ENCODE results near the gene ATP11A. TPM values are rescaled to one million over a fixed set of nuclear protein-coding genes. Genes with fewer than 3 reads are reported as not detected.
"Not testable (repeated sequence)": the region's sequence is repeated elsewhere in the genome, so short reads cannot be mapped to it uniquely, and the experiment has no call there.

Gene ATP11A
- total RNA-seq, 1 experiment from 2014 or later: 2.5 TPM

DNA sequence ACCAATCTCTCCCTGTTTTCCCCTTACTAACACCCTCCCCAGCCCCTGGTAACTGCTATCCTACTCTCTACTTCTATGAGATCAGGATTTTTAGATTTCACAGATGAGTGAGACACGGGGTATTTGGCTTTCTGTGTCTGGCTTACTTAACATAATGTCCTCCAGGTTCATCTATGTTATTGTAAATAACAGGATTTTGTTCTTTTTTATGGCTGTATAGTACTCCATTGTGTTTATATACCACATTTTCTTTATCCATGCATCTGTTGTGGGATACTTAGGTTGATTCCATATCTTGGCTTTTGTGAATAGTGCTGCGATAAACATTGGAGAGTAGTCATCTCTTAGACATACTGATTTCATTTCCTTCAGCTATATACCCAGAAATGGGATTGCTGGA is 28.5 kb upstream of the ATP11A start:
- Histone ChIP-seq H3K9me3 (no peaks in the 10 kb centered on the region), H3K27me3 (no peaks in the 10 kb centered on the region), H3K36me3 (no peaks in the 10 kb centered on the region), H3K4me3 (no peak overlapping the region)
- no peak for DNase-seq

DNA sequence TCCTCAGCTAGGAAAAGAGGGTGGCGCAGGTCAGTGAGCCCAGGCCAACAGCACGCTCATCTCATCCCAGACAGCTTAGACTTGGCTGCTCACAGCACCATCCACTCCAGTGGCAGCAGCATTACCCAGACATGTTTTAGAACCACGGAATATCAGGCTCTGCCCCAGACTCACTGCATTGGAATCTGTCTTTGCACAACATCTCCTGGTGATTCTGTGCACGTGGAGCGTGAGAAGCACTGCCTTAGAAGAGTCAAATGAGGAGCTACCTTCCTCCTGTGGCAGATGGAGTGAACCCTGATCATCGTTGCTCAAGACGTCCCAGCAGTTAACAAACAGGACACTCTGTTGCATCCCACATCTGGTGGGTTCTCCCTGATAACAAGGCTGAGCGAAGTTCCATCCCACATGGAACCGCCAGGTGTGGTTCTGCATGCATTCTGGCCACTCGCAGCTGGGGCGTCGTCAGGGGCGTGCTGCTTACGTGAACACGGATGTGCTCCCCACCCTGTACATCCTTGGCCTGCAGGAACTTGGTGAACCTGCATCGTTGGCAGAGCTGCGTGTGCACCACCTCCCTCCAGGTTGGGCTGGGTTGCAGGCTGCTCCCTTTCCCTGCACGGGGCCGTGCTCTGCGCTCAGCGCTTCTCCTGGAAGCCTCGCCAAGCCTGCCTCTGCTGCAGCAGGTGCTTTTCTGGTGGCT is 25.2 kb upstream of the ATP11A start:
- no peaks in the 10 kb centered on the region for H3K36me3 ChIP-seq
- no peak for DNase-seq
- no peaks in the 10 kb centered on the region for H3K9me3 ChIP-seq

DNA sequence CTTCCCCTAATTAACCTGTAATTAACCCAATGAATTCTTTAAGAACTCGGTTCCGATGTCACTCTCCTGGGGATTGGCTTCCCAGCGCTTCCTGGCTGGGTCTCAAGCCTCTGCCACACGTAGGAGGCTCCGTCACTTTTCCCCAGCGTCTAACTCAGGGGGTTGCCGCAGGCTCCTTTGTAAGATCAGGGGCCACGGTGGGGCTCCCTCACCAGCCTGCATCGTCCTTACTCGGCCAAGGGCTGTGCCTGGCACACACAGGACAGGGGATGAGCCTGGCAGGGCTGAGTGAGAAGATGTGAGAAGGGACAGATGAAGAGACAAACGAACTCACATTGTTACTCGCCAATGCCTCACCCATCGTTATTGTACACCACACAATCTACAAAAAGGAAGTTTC is 20.9 kb upstream of the ATP11A start:
- DNase-seq: no peak

More for the DNA sequence above, 25.2 kb upstream of the ATP11A start:
- no peak overlapping the region for H3K4me3 ChIP-seq
- no peaks in the 10 kb centered on the region for H3K27me3 ChIP-seq

DNA sequence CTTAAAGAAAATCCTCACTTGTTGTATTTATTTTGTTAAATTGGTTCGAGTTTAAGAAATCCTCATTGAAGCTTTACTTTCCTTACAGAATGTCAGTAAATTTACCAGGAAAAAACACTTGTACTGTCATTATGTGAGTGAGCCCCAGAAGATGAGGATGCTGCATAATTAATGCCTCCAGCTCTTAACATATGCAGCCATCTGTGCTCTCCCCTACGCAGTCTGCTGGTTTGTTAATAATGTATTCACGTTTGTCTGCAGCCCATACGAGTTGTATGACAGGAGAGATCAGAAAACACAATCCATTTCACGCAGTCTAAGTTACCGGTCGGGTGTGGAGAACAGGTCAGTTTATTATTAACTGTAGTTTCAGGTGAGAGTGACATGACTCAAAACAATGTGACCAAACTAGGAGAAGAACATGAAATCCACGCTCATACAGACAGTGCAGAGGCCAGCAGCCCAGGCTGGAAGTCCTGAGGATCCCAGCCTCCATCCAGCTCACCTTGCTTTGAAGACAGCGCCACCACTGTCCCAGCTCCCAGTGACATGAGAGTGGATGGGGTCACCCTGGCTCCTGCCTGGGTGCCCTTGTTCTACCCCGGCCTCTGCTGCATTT is 19.8 kb upstream of the ATP11A start:
- Histone ChIP-seq H3K4me3 (no peak overlapping the region), H3K36me3 (no peaks in the 10 kb centered on the region), H3K27me3 (no peaks in the 10 kb centered on the region), H3K9me3 (no peaks in the 10 kb centered on the region)
- DNase-seq: no peak

More for the DNA sequence above, 20.9 kb upstream of the ATP11A start:
- H3K9me3 ChIP-seq: no peaks in the 10 kb centered on the region
- no peak overlapping the region for H3K4me3 ChIP-seq
- no peaks in the 10 kb centered on the region for H3K27me3 ChIP-seq
- no peaks in the 10 kb centered on the region for H3K36me3 ChIP-seq

DNA sequence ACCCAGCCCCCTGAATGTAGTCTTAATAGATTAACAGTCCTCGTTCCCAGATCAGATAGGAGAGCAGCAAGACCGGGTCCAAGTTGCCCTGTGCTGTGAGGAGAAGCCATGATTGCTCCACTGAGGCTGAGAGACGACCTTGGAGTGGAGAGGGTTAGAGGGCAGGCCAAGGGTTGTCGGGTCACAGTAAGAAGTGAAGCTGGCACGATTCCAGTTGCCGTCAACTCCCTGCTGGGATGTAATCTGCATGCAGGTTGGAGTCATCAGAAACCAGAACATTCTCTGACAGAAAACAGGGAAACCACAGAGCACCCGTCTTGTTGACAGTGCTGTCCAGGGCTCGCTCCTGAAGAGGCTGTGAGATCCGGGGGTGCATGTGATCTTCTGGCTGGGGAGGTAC is 19.0 kb upstream of the ATP11A start:
- no peaks in the 10 kb centered on the region for H3K27me3 ChIP-seq
- H3K4me3 ChIP-seq: no peak overlapping the region
- no peaks in the 10 kb centered on the region for H3K36me3 ChIP-seq
- H3K9me3 ChIP-seq: no peaks in the 10 kb centered on the region
- no peak for DNase-seq

DNA sequence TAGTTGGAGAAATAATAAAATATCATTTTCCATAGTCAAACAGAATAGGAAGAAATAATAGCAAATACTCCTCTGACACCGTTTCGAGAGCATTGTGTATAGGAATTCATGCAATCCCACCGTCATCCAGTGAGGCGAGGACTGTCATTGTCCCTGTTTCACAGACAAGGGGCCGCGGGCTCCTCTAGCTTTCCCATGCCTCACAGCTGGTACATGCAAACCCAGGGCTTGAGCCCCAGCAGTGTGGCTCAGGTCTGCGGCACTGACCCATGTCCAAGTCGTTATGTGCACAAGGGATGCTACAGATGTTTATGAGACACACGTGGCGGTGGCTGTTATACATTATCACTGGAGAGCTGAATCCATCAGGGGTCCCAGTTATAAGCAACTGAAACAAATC is 18.5 kb upstream of the ATP11A start:
- no peak for DNase-seq
- no peaks in the 10 kb centered on the region for H3K27me3 ChIP-seq
- no peaks in the 10 kb centered on the region for H3K36me3 ChIP-seq
- H3K9me3 ChIP-seq: no peaks in the 10 kb centered on the region
- H3K4me3 ChIP-seq: no peak overlapping the region

DNA sequence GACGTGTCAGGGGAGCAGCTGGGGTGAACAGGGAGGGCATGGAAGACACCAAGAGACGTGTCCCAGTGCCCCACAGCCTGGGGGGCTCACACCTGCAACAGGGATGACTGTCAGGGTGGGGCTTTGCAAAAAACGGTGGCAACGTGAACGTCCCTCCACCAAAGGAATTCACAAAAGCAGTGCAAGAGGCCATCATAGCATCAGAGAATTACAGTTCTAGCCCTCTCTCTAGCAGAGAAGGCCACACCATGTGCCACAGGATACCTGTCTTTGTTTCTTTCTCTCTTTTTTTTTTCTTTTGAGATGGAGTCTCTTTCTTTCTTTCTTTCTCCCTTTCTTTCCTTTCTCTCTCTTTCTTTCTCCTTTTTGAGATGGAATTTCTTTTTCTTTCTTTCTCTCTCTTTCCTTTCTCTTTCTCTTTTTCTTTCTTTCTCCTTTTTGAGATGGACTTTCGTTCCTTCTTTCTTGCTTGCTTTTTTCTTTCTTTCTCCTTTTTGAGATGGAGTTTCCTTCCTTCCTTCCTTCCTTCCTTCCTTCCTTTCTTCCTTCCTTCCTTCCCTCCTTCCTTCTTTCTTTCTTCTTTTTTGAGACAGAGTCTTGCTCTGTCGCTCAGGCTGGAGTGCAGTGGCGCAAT is 17.1 kb upstream of the ATP11A start:
- H3K36me3 ChIP-seq: no peaks in the 10 kb centered on the region

DNA sequence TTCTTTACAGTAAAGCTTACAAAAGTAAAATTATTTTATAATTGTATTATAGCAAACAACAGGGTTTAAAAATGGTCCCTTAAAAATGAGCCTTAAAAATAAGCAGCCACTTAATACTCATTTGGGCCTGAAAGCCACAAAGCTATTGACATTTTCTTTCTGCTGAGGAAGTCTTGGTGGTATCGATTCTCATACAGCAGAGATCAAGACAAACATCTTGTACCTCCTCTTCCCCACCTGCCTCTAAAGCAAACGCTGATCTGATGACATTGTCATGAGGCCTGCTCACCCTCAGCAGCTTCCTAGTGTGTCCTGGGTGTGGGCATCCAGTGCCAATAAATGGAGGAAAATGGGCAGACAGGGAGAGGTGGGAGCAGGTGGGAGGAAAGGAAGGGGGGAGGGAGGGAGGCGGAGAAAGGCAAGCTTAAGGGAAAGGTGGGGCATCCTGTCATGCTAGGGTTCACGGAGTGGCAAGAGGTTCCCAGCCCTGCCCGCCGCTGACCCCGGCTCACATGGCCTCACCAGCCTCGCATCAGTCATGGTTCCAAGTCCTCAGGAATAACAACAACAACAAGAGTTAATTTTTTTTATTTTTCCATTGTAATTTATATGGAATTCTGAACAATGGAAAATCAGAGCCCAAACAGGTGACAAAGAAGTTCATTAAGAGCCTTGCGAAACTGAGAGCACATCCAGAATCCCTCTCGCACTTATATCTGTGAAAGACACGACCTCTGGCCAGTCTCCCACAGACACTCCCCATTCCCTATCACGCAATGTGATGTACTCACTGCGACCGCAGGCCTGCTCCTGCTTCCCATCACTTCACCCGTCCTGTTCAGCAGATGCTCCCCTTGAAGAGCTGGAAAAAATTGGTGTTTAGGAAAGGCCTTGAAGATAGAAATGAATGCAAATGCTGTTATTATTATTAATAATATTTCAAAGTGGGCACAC is 15.1 kb upstream of the ATP11A start:
- H3K4me3 ChIP-seq: no peak overlapping the region
- no peaks in the 10 kb centered on the region for H3K9me3 ChIP-seq
- no peaks in the 10 kb centered on the region for H3K36me3 ChIP-seq
- no peaks in the 10 kb centered on the region for H3K27me3 ChIP-seq
- no peak for DNase-seq

More for the DNA sequence above, 17.1 kb upstream of the ATP11A start:
- Histone ChIP-seq H3K9me3 (no peaks in the 10 kb centered on the region), H3K27me3 (no peaks in the 10 kb centered on the region), H3K4me3 (no peak overlapping the region)
- DNase-seq: no peak

DNA sequence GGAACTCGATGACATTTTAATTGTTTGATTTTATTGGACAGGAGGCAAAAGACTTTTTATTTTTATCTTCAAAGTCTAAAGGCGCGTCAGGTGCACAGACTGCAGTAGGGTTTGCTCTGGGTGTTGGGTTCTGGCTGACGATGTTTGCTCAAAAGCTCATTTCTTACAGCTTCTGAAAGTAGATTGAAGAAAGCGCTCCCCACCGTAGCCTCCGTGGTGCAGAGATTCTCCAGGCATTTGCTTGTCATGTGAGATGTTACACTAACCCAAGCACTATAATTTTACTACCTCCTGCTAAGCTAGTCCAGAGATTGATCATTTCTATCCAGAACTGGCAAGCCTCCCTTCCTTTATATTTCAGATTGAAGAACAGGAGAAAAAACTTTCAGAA is 14.5 kb upstream of the ATP11A start:
- Histone ChIP-seq H3K4me3 (no peak overlapping the region), H3K36me3 (no peaks in the 10 kb centered on the region), H3K27me3 (no peaks in the 10 kb centered on the region), H3K9me3 (no peaks in the 10 kb centered on the region)
- DNase-seq: no peak

DNA sequence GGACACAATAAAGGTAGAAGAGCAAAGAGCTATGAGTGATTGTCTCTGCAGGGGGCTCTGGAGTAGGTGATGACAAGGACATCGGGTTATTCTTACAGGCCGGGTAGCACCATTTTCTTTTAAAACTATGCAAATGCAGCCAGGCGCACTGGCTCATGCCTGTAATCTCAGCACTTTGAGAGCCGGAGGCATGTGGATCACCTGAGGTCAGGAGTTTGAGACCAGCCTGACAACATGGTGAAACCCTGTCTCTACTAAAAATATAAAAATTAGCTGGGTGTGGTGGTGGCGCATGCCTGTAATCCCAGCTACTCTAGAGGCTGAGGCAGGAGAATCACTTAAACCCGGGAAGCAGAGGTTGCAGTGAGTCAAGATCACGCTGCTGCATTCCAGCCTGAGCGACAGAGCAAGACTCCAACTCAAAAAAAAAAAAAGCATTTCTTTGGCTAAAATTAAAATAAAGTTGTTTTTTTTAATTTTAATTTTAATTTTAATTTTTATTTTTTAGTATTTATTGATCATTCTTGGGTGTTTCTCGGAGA is 12.3 kb upstream of the ATP11A start:
- DNase-seq, H3K27me3 ChIP-seq, H3K9me3 ChIP-seq, H3K4me3 ChIP-seq, H3K36me3 ChIP-seq: not testable (repeated sequence)

DNA sequence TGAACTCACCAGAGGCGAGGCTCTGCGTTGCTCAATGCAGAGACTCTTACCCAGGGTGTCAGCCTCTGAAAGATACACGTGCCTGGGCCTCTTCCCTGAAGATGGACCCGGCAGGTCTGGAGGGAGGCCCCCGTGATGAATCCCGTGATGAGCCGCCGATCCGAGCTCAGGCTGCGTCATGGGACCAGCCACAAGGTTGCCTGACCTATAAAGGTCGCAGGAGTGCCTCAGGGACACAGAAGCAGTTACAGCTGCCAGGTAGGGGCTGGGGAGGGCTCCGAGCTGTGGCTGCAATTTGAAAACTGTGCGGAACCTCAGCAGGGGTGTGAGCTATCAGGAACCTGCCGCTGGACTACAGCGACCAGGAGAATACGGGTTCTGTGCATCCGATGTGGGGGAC is 10.5 kb upstream of the ATP11A start:
- Histone ChIP-seq H3K4me3 (no peak overlapping the region), H3K36me3 (no peaks in the 10 kb centered on the region), H3K9me3 (no peaks in the 10 kb centered on the region), H3K27me3 (no peaks in the 10 kb centered on the region)
- no peak for DNase-seq

DNA sequence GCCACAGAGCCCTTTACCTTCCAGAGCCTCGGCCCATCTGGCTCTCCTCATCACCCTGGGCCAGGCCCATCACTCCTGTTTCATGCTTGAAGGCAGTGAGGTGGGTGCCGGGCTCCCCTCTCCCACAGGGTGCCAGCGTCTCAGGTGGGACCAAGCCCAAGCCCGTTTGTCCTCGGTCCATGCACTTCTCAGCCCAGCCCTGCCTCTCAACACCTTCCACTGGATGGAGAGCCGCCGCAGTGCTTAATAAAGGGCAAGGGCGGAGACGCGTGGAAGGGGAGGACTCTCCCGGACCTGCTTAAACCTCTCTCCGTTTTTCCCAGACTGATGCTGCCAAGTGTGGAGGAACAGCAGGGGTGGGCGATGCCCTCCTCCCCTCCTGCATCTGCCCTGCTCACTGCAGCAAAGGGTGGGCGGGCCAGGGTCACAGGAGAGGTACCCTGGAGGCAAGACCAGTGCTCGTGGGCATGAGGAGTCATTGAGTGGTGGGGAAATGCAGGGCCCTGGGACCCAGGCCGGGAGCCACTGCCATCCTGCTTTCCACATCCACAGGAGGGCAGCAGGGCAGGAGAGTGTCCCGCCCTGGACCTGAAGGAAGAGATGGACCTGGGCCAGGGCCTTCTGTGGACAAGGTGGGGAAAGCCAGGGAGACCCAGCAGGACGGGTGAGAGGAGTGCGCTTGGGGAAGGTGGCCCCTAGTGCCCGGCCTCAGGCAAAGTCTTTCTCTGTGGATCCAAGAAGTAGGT is 9.7 kb upstream of the ATP11A start:
- no peaks in the 10 kb centered on the region for H3K27me3 ChIP-seq
- H3K4me3 ChIP-seq: no peak overlapping the region
- H3K36me3 ChIP-seq: no peaks in the 10 kb centered on the region
- no peaks in the 10 kb centered on the region for H3K9me3 ChIP-seq
- DNase-seq: no peak

DNA sequence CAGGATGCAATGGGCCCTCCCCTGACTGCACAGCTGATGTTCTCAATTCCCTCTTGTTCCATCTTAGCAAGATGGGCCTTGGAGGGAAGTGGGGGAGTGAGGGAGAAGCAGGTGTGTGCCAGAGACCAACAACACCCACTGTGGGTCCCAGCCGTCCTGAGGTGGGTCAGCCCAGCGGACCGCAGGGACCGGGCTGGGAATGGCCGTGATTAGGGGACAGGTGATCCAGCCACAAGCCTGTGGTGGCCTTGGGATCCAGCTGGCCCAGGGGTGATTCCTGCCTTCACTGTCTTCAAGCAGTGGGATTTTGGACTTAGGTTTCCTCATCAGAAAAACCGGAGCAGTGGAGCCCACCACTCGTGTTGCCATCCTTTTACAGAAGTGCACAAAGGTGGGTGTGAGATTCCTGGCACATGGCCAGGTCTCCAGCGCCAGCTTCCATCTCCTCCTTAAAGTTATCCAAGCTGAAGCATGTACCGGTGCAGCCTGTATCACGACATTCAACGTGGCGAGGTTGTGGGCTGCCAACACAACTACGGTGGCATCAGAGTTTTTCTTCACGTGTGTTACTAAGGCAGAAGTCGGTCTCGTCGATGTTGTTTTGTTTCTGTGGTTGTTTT is 9.0 kb upstream of the ATP11A start:
- Histone ChIP-seq H3K9me3 (no peaks in the 10 kb centered on the region), H3K27me3 (no peaks in the 10 kb centered on the region), H3K36me3 (no peaks in the 10 kb centered on the region), H3K4me3 (no peak overlapping the region)
- no peak for DNase-seq

DNA sequence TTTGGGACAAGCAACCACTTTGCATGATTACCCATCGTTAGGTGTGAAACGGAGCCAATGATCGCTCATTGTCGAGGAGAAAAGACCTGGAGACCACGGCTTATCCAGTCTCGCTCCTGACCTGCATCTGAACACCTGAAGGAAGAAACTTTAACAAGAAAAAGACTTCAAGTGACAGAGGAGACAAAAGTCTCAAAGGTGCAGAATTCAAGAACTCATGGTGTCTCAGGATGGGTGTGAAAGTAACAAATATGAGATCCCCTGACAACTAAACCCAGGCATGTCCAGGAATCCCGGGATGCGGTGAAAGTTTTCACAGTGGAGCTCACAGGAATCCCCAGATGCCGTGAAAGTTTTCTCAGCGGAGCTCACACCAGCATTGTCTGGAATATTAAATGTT is 6.3 kb upstream of the ATP11A start:
- Histone ChIP-seq H3K4me3 (no peak overlapping the region), H3K36me3 (no peaks in the 10 kb centered on the region), H3K27me3 (no peaks in the 10 kb centered on the region), H3K9me3 (no peaks in the 10 kb centered on the region)
- no peak for DNase-seq

DNA sequence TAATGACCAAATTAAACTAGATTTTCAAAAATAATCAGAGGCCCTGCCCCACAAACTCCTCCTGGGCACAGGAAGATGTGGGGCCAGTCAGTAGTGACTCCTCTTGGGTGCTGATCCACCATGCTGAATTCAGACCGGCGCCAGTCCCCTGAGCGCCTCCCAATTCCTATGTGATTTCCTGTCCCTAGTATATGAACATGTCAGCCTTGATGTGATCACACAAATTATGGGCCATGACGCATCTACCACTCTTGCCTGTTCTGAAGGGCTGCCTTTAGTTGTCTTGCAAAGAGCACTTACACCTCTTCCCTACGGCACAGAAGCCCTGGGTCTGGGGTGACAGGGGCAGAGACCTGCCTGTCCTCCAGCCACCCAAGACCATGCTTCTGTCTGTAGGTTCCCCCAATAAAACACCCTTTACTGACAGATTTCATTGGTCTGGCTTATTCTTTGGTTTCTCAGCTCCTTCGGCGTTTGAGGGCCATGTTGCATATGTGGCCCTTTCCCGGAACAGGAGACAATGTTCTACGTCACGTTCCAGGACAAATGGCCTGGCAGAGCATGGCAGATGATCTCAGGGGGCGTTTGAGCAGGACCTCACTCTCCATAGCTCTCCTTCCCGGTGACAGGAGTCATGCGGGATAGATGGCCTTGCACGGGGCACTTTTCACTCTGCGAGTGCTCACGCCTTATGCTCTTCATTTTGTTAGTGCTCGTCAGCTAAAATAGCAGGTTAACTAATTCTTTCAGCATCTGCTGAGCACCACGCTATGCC is 5.6 kb upstream of the ATP11A start:
- no peak for DNase-seq
- Histone ChIP-seq H3K36me3 (no peaks in the 10 kb centered on the region), H3K9me3 (no peaks in the 10 kb centered on the region), H3K4me3 (no peak overlapping the region), H3K27me3 (no peaks in the 10 kb centered on the region)
